22Rv1 (cell line): ENCODE data around the gene PPP3CB.

Experiments
- H3K27ac ChIP-seq: fragments of 450-650 bp; 2 replicates; pipeline ENCODE4 v1.5.1; 2017
- CTCF ChIP-seq: fragments of 450-650 bp; IDR thresholded peaks from 2 replicates; pipeline ENCODE4 v1.5.1; 2017; ENCODE audit warnings: mild to moderate bottlenecking
- ZFX ChIP-seq: fragments of 450-650 bp; IDR thresholded peaks from 2 replicates; pipeline ENCODE4 v1.6.1; 2017; ENCODE audit warnings: antibody characterized with exemption, borderline replicate concordance

The PPP3CB gene

GRCh38 chr10:73459683-73460314 is 36.0 kb downstream of the PPP3CB start:
- no peak overlapping the region for H3K27ac ChIP-seq
- no peak for TF ChIP-seq CTCF
- TF ChIP-seq ZFX = no peak

- no peak overlapping the region for H3K27ac ChIP-seq
- TF ChIP-seq ZFX (no peak), CTCF (no peak)
Observed at GRCh38 chr10:73456187-73456890, 39.5 kb downstream of the PPP3CB start.

- no peak overlapping the region for H3K27ac ChIP-seq
- TF ChIP-seq CTCF = no peak
- no peak for TF ChIP-seq ZFX
Observed at GRCh38 chr10:73449113-73449512, 46.7 kb downstream of the PPP3CB start.

GRCh38 chr10:73448384-73448783 is 47.4 kb downstream of the PPP3CB start:
- H3K27ac ChIP-seq = no peak overlapping the region
- TF ChIP-seq ZFX = no peak
- no peak for TF ChIP-seq CTCF

- no peak overlapping the region for H3K27ac ChIP-seq
- TF ChIP-seq ZFX (no peak), CTCF (no peak)
Observed at GRCh38 chr10:73446926-73447325, 48.9 kb downstream of the PPP3CB start.

- TF ChIP-seq CTCF = no peak
- no peak for TF ChIP-seq ZFX
Observed at GRCh38 chr10:73444457-73444856, 51.4 kb downstream of the PPP3CB start.

GRCh38 chr10:73439605-73440312 is 56.1 kb downstream of the PPP3CB start:
- TF ChIP-seq CTCF = no peak
- TF ChIP-seq ZFX = no peak
- no peak overlapping the region for H3K27ac ChIP-seq

More at GRCh38 chr10:73444457-73444856, 51.4 kb downstream of the PPP3CB start:
- no peak overlapping the region for H3K27ac ChIP-seq
